HG03520 (cell line): ENCODE data around the gene ADAMTS17.

Source experiments
- ATAC-seq: cut with Tn5 transposase; IDR thresholded peaks from one replicate; pipeline ENCODE4 v1.9.1; 2021; ENCODE audit warnings: mild to moderate bottlenecking, moderate library complexity; ENCODE audit not compliant: unreplicated experiment

Gene ADAMTS17

DNA sequence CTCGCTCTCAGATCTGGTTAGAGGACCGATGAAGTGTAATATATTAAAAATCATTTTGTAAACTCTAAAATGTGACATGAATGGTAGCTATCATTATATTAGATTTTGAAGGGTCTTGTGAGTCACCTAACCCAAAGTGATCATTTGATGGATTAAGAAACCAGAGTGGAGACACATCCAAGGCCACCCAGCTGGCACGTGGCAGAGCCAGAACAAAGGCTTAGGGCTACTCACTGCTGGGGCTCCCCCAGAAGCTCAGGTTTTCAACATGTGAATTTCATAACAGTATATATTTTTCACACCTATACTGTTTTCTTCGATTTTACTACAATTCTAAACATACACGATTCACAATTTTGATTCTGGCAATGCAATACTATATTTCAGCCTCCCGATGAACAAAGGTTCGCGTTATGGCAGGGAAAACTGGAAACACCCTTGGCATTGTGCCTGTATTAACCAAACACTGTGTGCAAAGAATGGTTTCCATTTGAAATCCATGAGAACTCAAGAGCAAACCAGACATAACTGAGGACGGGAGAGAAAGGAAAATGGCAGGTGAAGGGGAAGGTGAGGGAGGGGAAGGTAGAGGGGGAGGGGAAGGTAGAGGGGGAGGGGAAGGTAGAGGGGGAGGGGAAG lies 88.9 kb downstream of the ADAMTS17 start:
- ATAC-seq, result no peak

DNA sequence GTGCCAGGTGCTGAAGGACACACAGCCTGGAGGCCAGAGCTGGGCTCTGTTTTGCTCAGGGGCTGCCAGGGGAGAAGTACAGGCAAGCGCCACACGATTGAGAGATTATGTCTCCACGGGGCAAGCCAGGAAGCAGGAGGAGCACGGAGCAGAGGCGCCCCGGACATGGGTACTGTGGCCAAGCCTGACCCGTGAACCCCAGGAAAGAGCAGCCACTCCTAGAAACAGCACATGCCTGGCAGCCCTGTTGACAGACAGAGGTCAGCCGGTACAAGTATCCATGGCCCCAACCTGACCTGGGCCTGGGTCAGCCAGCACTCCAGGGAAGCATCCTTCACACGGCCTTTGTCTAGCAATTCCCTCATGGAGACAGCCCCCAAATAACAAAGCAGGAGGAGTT lies 89.4 kb downstream of the ADAMTS17 start:
- ATAC-seq, result no peak

DNA sequence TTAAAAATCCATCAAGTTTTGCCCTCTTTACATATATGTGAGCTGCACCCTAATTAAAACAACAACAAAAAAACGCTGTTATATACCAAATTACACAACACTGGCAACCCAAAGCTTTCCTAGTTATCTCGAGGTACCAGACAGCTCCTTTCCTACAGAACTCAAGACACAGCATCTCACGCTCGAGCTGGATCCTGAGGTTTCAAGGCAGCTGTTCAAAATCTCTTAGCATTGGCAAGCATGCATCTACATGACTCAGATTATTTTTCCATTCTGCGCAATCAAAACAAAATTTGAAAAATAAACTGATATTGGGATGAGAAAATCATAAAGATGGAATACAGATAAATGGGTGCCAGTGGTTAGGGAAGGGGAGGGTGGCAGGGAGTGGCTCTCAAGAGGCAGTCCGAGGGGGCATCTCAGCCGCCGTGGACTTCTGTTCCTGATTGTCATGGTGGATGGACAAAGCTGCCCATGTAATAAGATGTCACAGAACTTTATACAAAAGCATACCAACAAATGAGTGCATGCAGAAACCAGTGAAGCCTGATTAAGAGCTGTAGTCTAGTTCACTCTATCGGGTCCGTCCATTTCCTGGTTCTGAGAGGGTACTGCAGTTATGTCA lies 91.5 kb downstream of the ADAMTS17 start:
- no peak for ATAC-seq

DNA sequence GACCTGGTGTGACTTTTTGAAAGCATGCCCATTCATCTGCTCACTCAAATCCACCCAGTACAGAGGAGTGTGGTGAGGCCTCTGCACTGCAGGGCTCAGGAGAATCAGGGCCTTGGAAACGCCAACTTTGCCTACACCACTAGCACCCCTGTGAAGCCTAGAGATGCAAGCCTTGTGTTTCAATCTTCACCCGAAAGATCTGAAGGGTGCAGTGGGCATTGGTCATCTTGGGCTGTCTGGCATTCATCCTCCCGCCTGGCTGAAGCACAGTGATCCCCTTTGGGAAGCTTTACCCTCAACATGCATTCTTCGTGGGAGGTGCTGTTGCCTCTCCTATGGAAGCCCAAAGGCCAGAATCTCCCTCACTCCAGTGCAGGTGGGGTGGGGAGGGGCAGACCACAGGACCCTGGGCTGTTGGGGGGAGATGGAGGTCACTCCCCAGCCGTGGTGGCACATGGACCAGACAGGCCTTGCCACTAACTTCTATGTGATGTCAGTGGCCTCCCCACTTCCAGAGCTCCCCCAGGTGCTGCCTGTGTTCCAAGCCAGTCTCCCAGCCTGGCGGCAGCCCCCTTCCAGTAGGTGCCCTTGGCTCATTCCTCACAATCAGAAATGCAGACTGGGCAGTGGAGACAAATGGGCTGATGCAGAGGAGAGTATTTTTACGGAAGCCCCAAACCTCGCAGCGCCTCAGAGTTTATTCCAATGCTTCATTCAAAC lies 92.5 kb downstream of the ADAMTS17 start:
- ATAC-seq, result no peak

DNA sequence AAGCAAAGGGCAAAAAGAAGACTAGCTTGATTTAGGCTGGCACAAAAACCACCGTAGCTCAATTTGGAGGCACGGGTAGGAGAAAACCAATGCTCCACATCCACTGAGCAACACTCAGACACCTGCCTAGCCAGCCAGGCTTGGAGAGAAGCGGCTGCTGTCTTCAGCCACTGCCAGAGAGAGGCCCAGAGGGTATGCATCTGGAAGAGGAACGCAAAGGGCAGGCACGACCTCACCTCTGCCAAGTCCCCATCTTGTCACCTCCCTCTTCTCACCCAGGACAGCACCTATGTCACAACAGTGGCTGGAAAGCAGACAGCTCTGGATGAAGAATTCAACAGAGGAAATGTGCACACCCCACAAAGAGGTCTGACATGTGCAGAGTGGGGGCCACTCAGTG lies 93.5 kb downstream of the ADAMTS17 start:
- ATAC-seq, result no peak

DNA sequence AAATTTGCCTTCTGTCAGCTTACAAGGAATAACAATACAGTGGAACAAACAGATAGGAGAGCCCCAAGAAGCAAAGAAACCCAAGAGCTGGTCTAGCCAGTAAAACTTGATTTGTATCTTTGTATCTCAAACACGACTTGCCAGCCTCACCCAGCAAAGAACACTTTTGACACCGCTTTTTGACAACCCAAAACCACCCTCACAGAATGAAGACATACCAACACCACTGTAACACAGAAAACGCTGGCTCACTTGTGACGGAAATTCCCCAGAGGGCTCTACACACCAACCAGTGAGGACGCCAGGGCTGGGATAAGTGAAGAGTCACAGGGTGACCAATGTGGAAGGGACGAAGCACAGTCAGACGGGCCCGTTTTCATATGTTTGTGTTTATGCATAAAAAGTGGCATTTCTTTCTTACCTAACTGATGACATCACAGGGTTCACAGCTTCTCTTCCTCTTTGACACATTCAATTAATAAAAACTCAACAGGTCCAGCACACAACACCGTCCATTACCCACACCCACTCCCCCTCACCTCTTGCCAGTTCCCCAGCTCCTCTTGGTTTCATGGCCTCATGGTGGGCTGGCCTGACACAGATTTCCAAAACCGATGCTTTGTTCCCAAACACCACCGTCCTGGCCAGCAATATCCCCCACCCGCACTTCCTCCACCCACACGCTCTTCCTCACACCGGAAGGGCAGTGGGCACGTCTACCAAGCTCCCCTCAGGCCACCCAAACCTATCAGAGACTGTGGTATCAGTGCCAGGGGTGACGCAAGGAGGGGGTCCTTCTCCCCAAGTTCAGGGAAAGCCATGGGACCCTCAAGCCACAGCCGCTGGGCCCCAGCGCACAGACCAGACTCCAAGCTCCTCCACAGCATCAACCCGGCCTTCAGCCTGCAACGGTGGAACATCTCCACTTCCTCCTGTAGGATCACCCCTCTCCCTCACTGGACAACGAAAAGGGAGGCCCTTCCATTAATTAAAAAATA lies 94.2 kb downstream of the ADAMTS17 start:
- ATAC-seq, result no peak

DNA sequence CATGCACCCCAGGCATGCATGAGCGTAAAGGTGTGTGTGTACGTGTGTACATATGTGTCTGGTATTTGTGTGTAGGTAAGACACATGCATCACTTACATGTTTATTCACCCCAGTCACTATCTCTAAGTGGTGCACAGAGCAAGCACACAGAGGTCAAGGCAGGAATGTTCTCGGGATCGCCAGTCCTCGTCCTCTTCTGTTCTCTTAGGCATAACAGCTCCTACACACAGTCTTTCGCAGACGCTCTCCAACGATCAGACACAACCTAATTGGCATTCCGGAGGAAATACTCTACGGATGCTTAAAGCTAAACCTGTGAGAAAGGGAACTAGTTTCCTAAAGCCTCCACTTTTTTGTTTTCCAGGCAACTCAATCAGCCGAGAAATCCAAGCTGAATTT lies 95.9 kb downstream of the ADAMTS17 start:
- no peak for ATAC-seq

DNA sequence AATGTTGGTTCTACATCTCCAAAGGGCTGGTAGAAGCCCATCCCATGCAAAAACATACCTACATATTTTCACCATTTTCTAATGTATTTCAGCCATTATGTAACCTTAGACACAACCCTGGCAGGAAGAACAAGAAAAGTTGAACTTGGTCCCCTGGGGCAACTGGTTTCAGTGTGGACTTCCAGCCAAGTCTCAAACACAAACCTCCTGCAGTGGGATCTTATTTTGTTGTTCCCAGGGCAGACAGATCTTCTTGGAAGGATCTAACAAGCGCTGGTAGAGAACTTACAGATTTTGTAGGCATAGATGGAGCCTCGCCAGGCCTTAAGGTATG lies 96.3 kb downstream of the ADAMTS17 start:
- no peak for ATAC-seq

DNA sequence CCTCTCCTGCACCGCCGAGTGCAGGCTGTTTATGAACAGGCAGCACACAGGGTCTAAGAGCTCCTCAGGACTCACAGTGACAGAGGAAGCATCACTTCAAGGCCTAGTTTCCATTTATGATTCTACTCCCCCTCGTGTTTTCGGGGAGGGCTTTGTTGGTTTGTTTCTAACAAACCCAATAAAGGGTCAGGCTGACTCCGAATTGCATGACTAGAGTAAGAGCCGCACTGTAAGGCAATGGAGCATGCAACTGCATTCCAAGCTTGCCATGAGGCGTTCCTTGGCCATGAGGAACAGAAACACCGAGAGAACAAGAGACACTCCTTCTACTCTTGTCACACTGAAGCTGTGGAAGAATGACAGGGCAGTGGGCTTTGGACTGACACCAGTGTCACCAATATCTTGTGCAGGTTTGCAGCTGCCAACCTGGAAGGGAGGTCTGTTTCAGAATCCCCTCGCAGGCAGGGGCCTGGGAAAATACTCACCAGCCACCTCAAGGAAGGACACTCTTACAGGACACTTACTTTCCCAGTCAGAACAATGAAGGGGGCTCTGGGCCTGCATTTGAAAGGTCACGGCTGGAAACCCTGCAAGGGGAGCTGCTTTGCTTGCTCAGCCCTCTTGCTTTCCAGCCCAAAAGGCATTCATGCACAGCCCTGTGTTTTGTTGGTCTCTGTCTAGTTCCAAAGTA lies 96.8 kb downstream of the ADAMTS17 start:
- no peak for ATAC-seq

DNA sequence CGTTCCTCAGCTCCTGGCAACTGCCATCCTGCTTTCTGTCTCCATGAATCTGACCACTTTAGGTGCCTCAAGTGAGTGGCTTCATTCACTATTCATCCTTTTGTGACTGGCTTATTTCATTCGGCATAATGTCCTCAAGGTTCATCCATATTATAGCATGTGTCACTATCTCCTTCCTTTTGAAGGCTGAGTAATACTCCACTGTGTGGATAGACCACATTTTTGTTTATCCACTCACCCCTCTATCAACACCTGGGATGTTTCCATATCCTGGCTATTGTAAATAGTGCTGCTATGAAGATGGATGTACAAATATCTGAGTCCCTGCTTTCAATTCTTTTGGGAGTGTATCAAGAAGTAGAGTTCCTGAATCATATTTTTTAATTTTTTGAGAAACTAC lies 98.8 kb downstream of the ADAMTS17 start:
- ATAC-seq, result no peak

DNA sequence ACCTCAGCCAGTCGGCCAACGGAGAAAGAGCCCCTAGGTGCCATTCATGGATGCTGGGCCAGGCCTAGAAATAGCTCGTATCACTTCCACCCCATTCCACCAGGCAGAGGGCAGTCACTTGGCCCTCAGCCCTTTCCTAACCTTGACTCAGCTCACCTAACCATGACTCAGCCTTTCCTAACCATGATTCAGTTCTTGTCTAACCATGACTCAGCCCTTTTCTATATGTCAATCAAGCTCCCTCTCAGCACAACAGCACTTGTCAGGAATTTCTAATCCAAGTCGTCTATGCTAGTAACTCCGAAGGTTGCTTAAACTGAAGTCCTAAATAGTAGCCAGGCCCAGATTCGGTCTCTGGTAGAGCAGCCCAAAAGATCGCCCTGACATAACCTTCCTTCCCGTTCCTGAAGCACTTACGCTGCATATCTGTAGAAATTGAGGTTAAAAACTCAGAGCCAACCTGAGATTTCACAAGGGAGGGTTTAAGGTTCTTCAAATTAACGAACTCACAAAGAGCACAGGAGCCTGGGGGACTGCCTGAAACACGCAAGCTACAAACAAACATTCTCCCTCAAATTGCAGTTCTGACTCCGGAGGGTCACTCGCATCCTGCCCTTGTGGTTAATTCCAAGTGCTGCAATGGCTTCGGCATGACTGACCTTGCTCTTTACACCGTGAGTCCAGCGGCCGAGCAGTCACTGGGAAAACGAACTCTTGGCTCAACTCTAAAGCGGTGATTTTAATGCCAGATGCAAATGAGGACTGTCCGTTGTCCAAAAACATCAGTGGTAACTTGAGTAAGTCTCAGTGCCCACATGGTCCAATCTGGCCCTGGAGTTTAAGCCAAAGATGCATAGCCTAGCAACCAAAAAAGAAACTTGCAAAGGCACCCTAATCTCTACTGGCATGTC lies 99.9 kb downstream of the ADAMTS17 start:
- ATAC-seq, result no peak

DNA sequence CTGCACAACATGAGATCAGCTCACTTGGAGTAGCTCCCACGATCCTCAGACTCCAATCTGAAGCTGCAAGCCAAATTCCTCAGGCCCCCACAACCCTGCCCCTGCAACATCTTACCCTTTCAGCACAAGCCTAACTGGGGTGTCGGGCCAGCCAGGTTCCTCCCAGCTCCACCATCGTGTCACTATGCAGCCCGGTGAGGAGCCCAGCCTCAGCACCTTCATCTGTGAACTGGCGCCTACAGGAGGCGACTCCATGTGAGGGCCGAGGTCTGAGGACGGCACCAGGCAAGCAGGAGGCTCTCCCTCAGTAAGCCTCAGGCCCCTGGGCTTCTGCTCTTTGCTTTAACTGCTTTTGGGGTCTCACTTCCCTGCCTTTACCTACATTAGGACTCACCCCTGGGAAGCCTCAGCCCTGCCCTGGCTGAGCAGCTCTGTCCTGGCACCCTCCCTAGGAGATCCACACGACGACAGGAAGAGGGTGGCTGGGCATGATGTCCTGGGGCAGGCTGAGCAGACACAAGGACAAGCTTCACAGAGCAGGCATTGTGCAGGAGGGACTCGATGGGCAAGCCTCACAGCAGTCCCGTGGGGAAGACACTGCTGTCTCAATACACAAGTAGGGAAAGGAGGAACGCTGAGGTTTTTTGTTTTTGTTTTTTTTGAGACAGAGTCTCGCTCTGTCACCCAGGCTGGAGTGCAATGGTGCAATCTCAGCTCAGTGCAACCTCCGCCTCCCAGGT lies 104.6 kb downstream of the ADAMTS17 start:
- no peak for ATAC-seq

DNA sequence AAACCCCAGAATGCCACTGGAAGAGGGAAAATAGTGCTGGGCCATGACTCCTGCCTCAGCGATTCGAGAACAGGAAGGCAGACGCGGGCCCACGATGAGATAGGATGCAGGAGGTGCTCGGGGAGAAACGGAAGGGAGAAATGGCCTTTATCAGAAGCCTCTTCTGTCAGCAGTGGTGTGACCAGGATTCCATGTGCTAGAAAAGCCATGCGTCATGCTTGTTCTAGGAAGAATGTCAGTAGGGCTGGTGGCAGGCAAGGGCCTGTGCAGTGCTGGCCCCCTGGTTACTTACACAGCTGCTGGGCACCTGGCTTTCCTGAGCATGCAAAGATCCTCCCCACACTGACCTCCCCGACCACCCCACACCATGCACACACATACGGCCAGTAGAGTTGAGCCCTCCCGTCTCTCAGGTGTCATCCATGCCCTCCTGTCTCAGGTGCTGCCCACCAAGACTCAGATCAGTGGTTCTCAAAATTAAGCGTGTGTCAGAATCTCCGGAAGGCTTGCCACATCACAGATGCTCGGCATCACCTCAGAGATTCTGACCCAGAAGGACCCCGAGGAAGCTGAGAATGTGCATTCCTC lies 106.7 kb downstream of the ADAMTS17 start:
- ATAC-seq, result no peak

DNA sequence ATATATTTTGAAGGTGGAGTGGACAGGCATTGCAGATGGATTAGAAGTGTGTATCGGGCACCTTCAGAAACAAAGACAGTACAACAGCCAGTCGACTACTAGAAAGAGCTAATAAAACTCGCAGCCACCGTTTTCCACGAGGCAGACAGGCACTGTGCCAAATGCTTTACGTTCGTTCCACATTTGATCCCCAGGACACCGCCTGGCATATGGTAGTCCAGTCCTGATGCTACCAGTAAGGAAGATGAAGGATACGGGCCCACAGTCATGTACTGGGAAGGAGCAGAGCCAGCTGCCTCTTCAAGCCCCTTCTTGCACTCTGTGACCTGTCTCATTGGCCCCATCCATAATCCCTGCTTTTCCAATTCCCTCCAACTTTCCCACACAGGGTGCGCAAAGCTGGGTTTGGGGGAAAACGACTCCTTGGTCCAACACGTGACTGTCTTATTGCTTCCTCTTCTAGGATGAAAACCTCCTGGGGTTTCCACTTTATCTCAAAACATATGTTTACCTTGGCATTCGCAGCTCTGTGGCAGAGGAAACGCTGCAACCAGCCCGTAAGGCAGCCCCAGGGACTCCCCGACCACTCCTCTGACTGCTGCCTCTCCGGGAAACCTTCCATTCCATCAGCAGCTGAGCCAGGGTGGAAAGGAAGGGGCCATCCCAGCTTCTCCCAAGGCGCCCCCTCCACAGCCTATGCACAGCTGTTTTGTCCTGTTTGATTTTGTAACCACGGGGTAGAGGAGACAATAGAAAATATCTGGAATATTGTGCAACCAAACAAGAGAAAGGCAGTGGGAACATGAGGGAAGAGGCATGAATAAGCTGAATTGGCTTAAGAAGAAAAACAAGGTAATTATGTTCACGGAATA lies 107.4 kb downstream of the ADAMTS17 start:
- ATAC-seq, result no peak

DNA sequence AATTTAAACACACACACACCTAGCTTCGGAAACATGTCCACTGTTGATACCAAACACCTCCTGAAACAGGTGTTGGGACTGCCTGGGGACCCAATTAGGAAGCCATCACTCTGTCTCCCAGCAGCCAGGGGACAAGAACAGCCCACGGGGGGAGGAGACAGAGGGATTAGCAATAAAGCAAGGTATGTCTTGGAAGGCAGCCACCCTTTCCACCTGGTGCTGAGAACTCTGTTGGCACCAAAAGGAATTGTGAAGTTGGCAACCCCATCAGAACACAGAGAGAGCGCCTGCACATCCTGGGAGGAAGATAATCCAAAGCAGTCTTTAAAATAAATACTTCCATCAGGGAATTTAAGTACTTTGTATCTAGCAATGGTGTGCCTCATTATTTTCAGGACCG lies 111.0 kb downstream of the ADAMTS17 start:
- ATAC-seq, result no peak

DNA sequence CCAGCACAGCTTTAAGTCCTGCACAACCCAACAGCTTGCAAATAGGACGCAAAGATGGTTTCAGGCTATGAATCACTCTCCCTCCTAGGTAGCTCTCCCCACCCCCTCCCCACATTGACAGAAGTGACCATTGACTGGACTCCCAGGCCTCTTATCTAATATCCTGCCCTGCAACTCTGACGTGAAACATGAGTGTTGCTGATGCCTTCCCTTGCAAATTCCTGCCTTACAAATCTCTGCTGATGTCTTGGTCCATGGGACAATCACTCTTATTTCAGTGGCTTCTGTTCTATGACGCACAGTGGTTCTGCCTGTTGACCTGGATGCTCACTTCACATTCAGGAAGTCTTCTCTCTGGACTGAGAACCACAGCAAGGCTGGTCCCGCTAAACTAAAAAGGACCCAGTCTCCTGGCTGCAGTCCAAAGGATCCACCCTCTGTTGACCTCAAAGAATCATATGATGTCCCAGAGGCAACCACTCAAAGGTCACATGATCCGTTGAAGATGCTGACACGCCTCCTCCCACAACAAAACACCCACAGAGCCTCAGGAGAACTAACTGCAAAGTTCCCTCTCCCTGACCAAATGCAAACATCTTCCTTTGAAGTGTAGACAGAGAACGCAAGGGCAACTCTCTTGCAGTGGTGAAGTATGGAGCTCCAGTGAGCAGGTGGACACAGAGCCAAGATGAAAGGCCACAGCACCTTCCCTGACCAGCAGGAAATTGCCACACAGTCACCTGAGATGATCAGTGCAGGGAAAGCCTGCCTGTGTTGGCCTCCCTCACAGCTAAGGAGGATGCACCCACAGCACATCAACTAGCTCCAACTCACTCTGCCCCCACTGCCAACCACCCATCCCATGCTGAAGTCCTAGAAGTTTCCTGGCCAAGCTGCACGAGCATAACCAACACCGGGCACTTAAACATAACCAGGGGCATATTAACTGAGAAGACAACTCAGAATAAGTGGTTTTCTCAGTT lies 112.3 kb downstream of the ADAMTS17 start:
- no peak for ATAC-seq
